Measurements from ENCODE around the gene MAN1B1.
A peak's percentile ranks its signal among the peaks of the same experiment; 100 is the strongest.

The MAN1B1 gene

GRCh38 chr9:137083394-137084004 lies 3.3 kb upstream of the MAN1B1 start:
- no peak overlapping the region for H3K4me3 ChIP-seq (ENCODE audit: low read depth, low read length)

DNA sequence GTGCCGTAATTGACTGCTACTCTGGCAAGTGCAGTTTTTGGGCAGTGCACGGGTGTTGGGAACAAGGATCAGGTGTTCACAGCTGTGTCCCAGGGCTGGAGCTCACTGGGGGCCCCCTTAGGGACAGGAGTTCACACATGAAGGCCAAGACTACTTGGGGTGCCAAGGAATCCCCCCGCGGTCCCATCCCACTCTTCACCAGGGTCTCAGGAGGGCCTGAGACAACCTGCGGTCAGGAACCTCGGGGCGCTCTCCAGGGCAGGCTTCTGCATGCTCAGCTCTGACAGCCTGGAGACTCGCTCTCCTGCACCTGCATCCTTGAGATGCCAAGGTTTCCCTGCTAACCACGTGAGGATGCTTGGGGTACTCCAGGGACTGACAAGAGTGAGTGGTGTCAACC lies 2.3 kb upstream of the MAN1B1 start:
- no peak overlapping the region for H3K4me3 ChIP-seq (ENCODE audit: low read depth, low read length)

DNA sequence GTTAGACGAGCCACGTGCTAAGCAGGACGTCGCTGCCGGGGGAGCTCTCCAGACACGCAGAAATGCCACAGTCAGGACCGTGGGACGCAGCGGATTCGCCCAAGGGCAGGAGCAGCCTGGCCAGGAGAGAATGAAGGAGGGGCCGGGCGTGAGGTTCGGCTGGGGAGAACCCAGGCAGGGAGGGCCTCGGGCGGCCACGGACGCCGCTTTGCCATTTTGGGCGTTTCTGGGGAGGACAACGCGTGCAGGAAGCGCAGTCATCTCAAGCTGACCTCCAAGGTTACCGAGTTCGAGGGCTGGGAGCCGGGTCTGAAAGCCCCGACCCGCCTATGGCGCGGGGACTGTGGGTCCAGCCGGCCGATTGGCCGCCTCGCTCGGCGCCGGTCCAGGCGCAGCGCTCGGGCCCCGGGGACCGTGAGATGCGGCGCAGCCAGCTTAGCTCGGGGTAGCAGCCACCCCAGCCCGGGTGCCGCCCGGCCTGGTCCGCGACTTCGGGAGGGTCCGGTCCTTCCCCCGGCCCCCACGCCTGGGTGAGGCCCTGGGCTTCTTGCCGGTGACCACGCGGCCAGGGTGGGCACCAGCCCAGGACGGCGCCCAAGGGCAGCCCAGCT lies 760 bp upstream of the MAN1B1 start:
- peak overlapping the region; percentile 60 for H3K4me3 ChIP-seq (ENCODE audit: low read depth, low read length)

- H3K4me3 ChIP-seq (ENCODE audit: low read depth, low read length), result peak overlapping the region; percentile 60
These were observed 682 bp downstream of the MAN1B1 start for GRCh38 chr9:137087409-137087925.

GRCh38 chr9:137088121-137088520 lies 1.3 kb downstream of the MAN1B1 start:
- no peak overlapping the region for H3K4me3 ChIP-seq (ENCODE audit: low read depth, low read length)

GRCh38 chr9:137089232-137089947 lies 2.6 kb downstream of the MAN1B1 start:
- no peak overlapping the region for H3K4me3 ChIP-seq (ENCODE audit: low read depth, low read length)

DNA sequence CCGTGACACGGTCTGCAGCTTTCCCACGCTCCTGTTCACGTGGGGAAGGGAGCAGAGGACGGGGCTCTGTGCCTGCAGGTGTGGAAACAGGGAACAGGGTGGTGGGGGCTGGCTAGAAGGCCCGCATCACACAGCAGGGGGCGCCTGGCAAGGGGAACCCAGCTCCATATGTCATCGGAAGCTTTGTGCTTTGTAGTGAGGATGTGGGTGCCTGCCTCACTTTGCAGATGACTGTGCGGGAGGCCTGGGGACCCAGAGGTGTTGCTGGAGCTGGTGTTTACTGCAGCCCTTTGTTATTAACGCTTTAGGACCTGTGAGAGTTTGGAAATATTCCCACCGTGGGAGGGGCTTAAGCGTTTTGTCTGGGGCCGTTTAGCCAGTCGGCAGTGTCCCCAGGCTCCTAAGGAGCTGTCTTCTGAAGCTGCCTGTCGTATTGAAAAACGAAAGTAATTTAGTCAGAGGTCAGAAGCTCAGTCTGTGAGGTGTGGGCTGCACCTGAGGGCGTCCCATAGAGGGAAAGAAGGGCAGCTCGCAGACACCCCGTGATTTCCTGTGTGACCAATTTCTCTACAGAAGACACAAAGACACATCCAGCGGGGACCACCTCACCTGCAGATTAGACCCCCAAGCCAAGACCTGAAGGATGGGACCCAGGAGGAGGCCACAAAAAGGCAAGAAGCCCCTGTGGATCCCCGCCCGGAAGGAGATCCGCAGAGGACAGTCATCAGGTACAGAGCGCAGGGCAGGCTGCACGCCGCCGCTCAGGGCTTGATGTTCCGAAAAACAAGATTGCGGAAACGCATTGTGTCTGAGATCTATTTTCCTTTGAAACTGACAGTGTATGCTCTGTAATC lies 9.1 kb downstream of the MAN1B1 start:
- H3K4me3 ChIP-seq (ENCODE audit: low read depth, low read length), result no peak overlapping the region

DNA sequence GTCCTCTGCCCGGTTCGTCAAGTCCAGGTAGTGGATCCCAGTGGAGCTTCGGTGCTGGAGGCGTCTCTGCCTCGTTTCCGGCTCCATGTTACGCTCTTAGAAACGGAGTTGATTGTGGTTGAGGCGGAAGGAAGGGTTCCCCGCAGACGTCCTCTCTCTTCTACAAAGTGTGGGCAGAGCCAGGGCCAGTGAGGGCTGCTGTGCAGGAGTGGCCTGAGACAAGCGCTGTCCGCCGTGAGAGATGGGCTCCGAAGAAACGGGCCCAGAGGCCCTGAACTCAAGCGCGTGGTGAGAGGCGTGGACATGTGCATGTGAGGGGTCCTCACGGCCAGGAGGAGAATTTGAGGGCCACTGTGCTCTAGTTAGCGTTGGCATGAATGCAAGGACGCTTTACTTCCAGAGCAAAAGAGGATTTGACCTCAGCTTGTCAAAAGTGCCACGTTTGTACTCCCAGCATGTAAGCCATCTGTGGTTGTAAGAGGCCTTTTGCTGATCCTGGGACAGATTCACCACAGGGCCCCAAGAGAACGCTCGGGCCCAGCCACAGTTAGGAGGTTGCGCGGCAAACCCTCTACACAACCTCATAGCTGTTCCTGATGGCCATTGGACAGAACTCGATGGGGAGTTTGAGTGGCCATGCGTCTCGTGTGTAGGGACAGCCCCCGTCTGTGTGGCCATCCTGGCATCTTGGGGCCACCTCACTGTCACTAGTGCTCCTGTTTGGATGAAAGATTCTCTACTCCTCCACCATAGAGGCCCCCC lies 10.2 kb downstream of the MAN1B1 start:
- H3K4me3 ChIP-seq (ENCODE audit: low read depth, low read length), result no peak overlapping the region

DNA sequence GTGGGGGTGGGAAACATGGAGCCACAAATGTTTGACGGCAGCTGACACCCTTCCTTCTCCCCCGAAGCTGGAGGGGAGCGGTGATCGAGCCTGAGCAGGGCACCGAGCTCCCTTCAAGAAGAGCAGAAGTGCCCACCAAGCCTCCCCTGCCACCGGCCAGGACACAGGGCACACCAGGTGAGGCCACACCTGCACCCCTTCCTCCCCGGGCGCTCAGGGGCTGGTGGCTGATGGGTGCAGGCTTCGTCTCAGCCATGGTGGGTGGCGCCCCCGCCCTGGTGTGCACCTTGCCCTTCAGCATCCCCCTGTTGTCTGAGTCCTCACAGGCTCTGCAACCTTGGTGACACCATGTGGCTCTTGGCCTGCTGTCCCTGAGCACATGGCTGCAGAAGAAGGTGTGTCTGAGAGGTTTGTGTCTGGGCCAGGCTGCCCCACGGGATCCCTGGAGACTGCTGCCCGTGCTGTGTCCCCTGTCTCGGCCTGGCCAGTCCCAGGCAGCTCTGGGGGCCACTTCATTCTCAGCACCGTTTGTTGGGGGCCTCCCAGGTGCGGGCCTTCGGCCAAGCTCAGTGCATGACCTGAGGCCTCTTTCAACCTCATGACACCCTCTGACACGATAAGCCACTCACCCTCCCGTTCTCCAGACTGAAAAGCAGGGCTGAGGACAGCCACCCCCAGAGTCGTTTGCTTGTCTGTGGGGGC lies 11.1 kb downstream of the MAN1B1 start:
- H3K4me3 ChIP-seq (ENCODE audit: low read depth, low read length), result no peak overlapping the region

DNA sequence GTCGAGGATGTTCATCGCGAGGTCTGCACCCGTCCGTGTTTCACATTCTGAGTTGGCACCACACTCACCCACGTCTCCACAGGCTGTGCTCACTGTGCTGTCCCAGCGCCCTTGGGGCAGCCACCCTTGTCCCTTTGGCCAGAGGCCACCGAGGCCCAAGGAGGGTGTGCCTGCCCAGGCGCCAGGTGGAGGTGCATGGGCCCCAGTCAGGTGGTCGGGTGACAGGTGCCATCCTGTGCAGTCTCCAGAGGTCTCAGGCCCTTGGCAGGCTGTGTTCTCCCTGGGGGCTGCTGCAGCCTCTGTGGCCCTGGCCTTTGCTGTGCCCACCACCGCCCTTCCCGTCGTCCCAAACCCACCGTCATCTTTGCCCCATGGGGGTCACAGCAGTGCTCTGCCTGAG lies 12.4 kb downstream of the MAN1B1 start:
- H3K4me3 ChIP-seq (ENCODE audit: low read depth, low read length), result no peak overlapping the region

DNA sequence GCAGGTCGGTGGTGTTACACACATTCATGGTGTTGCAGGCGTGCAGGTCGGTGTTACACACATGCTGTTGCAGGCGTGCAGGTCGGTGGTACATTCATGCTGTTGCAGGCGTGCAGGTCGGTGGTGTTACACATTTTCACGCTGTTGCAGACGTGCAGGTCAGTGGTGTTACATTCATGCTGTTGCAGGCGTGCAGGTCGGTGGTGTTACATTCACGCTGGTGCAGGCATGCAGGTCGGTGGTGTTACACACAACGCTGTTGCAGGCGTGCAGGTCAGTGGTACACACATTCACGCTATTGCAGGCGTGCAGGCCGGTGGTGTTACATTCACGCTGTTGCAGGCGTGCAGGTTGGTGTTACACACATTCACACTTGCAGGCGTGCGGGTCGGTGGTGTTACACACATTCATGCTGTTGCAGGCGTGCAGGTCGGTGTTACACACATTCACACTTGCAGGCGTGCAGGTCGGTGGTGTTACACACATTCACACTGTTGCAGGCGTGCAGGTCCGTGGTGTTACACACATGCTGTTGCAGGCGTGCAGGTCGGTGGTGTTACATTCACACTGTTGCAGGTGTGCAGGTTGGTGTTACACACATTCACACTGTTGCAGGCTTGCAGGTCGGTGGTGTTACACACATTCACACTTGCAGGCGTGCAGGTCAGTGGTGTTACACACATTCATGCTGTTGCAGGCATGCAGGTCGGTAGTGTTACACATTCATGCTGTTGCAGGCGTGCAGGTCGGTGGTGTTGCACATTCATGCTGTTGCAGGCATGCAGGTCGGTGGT lies 16.6 kb downstream of the MAN1B1 start:
- H3K4me3 ChIP-seq (ENCODE audit: low read depth, low read length), result no peak overlapping the region

- H3K4me3 ChIP-seq (ENCODE audit: low read depth, low read length), result no peak overlapping the region
These were observed 19.3 kb downstream of the MAN1B1 start for GRCh38 chr9:137105814-137106661.

GRCh38 chr9:137106662-137107250 lies 20.0 kb downstream of the MAN1B1 start:
- no peak overlapping the region for H3K4me3 ChIP-seq (ENCODE audit: low read depth, low read length)

DNA sequence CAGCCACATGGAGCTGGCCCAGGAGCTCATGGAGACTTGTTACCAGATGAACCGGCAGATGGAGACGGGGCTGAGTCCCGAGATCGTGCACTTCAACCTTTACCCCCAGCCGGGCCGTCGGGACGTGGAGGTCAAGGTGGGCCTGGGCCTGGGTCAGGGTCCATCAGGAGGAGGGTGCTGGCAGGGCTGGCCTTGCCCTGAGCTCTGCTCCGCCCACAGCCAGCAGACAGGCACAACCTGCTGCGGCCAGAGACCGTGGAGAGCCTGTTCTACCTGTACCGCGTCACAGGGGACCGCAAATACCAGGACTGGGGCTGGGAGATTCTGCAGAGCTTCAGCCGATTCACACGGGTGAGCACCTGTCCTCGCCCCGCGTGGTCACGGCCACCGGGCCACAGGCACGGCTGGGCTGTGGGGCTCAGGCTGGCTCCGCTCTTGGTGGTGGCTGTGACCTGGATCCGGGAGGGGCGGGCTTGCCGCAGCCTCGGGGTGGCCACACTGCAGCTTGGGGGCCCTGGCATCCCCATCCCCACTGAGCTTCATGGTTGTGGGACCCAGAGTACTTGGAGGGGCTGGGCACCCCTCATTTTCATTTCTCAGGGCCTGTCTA lies 20.6 kb downstream of the MAN1B1 start:
- H3K4me3 ChIP-seq (ENCODE audit: low read depth, low read length), result no peak overlapping the region

DNA sequence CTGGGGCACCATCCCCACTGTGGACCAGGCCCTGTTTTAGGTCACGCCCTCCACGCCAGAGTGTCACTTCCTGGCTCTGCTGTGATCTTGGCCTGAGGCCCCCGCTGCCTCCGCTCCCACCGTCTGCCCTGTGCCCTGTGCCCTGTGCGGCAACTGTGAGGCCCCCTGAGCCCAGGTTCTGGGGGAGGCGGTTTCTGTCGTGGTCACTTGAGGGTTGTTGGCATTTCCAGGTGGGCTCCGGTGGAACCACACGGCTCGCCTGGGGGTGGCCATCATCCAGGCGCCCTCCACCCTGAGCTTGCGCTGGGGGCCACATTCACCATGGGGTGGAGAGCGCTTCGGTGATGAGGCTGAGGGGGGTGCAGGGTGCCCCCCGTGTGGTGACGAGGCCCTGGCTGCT lies 21.2 kb downstream of the MAN1B1 start:
- no peak overlapping the region for H3K4me3 ChIP-seq (ENCODE audit: low read depth, low read length)

DNA sequence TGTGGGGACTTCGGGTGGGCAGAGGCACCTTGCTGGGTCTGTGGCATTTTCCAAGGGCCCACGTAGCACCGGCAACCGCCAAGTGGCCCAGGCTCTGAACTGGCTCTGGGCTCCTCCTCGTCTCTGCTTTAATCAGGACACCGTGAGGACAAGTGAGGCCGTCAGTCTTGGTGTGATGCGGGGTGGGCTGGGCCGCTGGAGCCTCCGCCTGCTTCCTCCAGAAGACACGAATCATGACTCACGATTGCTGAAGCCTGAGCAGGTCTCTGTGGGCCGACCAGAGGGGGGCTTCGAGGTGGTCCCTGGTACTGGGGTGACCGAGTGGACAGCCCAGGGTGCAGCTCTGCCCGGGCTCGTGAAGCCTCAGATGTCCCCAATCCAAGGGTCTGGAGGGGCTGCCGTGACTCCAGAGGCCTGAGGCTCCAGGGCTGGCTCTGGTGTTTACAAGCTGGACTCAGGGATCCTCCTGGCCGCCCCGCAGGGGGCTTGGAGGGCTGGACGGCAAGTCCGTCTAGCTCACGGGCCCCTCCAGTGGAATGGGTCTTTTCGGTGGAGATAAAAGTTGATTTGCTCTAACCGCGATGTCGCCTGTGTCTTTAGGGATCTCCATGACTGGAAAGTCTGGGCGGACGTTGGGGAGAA lies 21.9 kb downstream of the MAN1B1 start:
- no peak overlapping the region for H3K4me3 ChIP-seq (ENCODE audit: low read depth, low read length)

All from iPS-11a (cell line).